Astrocyte (in vitro differentiated cells and primary cell): ENCODE data around the gene PPCS.

Experiments used
- CTCF ChIP-seq: IDR thresholded peaks from 2 replicates; pipeline ENCODE4 v1.5.1; 2011; ENCODE audit warnings: low read depth, mild to moderate bottlenecking, inconsistent platforms, low read length, moderate library complexity; ENCODE audit not compliant: insufficient read depth
- EZH2 ChIP-seq: IDR thresholded peaks from 2 replicates; pipeline ENCODE4 v1.6.1; 2012; ENCODE audit warnings: mild to moderate bottlenecking, low read length, inconsistent platforms; ENCODE audit not compliant: insufficient read depth

DNA sequence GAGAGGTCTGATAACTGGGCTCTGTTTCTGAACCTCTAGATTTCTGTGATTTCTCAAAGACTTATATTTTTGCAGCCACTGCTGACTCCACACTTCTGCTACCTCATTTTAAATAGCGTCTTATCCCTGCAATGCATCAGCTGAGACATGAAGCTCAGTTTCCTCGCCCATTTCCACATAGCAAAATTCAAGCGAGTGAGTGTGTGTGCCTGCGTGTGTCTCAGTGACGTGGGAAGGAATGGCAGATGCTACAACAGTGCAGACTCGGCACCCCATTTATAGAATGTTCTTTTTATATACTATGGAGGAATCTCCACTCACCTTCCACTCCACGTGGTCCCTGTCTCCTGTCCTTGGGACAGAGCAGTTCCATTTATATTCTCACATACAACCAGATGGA is 36.2 kb upstream of the PPCS start:
- TF ChIP-seq CTCF: no peak
- no peak for TF ChIP-seq EZH2
